Stimulated activated CD4-positive, alpha-beta T cell treated with anti-CD3 and anti-CD28 coated beads, Interleukin-12 subunit alpha, Interleukin-12 subunit beta, amount 100 ng/mL, for 24 hours (primary cell): ENCODE measurements around the gene SEMA7A.

Source experiments
- DNase-seq, 2 experiments: peaks; one replicate each; pipeline ENCODE4 v3.0.0-alpha.2; 2020; ENCODE audit warnings: low read depth in 2 of 2

The SEMA7A gene

DNA sequence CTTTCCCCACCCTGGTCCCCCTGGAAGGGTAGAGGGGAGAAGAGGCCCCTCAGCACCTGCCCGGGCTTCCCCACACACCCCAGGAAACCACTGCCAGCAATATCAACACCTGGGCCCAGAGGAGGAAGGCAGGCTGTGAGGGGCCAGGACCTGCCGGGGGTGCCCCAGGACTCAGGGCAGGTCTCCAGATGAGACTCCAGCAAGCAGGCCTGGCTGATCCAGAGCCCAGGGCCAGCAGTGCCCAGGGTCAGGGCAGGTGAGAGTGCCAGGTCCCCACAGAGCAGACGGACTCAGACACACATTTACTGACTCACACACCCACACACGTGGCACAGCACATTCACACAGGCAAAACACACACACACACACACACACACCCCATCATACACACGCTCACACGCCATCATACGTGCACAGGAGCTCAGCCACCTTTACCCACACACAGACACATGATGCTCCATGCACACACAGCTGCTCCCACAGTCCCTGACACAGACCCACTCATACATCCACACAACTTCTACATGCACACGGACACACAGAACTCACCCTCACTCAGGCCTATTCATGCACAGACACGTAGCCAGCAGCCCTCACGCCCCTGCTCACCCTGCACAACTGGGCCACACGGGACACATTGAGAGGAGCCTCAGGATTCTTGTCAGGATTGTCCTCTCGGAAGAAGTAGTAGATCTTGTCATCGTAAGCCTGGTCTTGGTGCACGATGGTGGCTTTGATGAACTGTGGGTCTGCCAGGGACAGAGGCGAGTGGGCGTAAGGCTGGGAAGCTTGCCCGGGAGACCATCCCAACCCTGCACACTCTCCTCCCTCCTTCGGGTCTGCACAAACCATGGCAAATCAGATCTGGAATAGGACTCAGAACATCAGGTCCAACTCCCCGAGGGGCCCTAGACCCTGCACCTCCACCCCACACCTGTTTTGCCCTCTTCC lies 17.5 kb downstream of the SEMA7A start:
- no peak for DNase-seq

- no peak for DNase-seq
These were observed 19.0 kb downstream of the SEMA7A start for GRCh38 chr15:74414603-74415338.

GRCh38 chr15:74414081-74414580 lies 19.6 kb downstream of the SEMA7A start:
- no peak for DNase-seq

GRCh38 chr15:74413350-74414080 lies 20.2 kb downstream of the SEMA7A start:
- DNase-seq: no peak

- no peak for DNase-seq
These were observed 21.6 kb downstream of the SEMA7A start for GRCh38 chr15:74412159-74412558.

- no peak for DNase-seq
These were observed 22.1 kb downstream of the SEMA7A start for GRCh38 chr15:74411686-74412085.

GRCh38 chr15:74410502-74410901 lies 23.3 kb downstream of the SEMA7A start:
- no peak for DNase-seq

DNA sequence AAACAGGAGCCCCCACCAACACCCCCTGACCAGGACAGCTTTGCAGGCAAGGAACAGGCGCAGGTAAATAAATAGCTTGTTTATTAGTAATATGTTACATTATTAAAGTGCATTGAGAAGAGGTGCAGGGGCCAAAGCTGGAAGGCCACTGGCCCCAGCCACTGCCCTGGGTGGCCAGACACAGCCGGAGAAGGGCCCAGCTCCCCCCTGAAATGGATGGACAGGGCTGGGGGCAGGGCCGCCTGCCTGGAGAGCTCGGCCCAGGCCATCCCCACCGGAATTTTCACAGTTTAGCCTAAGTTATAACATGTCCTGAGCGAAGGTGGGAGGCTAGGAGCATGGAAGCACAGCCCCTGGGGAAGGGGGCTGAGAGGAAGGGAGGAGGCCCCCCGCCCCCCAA lies 24.5 kb downstream of the SEMA7A start:
- no peak for DNase-seq

- DNase-seq: no peak
These were observed 24.9 kb downstream of the SEMA7A start for GRCh38 chr15:74408815-74409214.

DNA sequence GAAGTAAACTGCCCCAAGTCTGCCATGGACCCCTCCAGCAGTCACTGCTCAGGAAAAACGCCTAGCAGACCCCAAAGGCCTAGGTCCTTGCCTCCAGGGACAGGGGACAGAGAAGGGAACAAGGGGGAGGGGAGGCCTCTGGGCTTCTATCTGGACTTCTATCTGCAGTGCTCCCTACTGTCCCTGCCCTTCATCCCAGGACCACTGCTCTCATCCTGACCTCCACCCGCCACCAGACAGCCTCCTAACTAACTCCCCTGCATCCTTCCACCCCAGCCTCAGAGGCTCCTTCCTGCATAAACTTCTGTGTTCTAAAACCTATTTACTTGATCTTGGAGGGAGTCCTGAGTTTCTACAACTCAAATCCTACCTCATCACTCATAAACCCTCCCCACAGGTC lies 25.4 kb downstream of the SEMA7A start:
- no peak for DNase-seq

- no peak for DNase-seq
These were observed 26.6 kb downstream of the SEMA7A start for GRCh38 chr15:74406992-74407705.

DNA sequence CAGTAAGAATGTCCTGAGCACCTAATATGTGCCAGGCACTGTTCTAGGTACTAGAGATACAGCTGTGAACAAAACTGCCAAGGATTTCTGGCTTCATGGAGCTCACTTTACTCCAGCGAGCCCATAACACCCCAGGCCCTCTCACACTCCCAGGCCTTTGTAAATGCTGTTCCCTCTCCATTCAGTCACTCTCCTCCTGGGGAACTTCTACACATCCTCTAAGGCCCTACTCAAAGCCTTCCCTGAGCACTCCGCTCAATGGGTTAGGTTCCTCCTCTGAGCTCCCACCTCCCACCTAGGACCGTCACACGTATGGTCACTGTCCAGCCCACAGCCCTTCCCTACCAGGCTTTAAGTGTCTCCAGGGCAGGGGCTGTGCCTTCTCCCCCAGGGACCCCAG lies 27.2 kb downstream of the SEMA7A start:
- no peak for DNase-seq

DNA sequence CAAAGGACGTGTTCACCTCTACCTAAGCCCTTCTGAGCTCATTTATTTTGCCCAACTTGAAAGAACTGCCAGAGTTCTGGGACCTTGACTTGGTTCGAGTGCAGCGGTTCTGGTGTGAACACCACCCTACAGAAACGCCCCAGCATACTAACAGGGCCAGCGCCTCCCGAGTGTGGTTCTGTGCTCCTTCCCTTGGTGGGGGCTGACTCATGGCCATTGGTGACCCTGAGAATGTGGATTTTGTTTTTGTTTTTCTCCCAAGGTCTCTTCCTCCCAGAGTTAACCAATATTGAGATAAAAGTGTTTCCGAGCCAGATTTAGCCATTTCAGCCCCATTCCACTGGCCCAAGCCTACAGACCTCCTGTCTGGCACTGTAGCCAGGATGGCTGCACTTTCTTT lies 27.9 kb downstream of the SEMA7A start:
- DNase-seq: no peak

DNA sequence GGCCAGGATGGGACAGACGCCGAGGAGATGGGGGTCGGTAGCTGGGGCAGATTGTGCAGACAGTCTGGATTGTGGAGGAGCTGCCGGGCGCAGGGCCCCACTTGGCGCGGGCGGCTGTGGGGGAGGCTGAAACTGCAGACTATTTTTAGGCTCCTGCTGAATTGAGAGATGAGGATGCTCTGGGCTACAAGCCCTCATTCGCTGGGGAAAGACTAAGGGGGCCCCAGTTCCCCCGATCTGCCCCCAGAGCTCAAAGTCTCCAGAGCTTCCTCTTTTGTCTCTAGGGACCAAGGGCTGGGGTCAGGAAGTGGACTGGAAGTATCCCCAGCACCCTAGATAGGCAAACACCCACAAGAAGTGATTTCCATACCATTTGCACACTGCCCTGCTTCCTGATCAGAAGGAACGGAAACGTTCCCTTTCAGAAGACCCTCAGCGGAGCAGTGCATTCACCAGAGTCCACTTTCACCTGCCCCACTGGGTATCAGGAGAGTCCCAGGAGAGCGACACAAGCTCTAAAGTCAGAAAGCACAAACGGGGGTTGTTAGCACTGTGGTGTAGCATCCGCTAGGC lies 29.7 kb downstream of the SEMA7A start:
- no peak for DNase-seq

DNA sequence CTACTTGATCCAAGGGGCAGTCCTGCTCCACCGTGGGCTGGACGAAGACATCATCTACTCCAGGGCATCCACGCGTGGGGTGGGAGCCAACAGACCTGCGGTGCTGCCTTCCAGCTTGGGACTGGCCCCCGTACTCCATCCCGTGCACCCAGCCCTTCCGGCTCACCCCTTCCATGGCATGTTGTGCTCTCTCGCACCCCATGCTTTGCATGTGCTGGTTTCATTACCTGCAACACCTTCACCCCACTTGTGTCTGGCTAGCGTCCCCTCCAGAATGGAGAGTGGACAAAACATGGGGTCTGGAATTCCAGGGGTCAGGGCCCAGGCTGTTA lies 30.2 kb downstream of the SEMA7A start:
- DNase-seq: no peak

DNA sequence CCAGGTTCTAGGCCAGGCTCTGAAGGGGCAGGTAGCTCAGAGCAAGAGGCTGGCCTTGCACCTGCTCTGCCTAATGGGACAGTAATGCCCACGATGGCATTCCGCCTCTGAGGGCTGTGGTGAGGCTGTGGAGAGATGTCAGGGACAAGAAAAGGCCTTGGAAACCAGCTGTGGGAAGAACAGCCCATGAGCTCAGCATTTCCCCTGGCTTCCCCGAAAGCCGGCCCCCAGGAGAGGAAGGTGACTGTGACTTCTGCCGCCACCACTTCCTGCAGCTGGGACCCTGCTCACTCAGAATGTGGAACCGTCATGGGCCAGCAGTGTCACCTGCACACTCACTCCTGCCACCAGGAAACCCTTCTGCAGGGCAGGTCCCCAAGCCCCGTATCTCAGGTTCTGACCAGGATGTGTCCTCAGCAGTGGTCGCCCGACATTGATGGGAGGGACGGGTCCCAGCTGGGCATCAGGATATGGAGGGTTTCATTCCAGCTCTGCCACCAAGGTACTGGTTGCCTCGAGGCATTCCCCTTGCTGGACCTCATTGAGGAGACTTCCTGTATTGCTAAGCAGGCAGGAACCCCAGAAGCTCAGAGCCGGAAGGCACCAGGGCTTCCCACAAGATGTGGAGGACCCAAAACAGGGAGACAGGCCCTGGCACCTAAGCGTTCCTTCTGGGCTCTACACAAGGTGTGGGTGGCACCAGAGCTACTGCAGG lies 30.7 kb downstream of the SEMA7A start:
- DNase-seq: peak; percentile 74 to 88

- DNase-seq: no peak
These were observed 31.4 kb downstream of the SEMA7A start for GRCh38 chr15:74402337-74402841.

DNA sequence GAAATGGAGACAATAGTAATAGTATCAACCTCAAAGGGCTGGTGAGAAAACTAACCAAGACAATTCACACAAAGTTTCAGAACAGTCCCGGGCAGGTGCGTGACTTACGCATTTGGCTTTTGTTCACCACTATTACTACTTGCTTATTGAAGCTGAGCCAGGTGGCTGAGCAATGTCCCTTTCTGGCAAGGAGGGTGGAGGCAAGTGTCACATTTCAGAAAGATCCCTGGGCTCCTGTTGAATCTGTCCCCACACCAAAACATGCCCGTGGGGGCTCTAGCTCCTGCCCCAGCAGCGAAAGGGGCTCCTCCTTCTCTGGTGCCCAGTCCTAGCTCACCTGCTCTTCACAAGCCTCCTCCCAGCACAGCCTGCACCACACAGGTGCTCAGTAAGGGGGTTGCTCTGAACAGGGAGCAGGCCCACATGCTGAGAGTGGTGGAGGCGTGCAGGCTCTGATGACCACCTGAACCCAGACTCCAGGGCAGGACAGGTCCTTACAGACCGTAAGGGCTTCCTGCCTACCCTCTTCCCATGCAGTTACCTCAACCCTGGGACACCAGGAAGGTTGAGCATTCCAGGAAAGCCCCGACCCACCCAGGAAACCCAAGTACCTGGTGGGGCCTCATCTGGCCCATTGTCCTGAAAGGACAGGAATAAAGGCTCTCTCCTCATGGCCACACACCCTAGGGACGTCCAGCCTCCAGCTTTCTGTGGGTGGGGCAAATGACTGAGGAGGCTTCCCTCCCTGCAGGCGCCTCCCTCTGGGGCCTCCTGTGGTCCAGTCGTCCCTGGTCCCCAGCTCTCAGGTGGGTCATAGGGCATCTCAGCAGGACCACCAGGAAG lies 32.6 kb downstream of the SEMA7A start:
- peak in 1 of 2 experiments; percentile 40 for DNase-seq

GRCh38 chr15:74400313-74400860 lies 33.4 kb downstream of the SEMA7A start:
- no peak for DNase-seq
